ENCODE results near the gene VPS26A.

VPS26A gene

GRCh38 chr10:69179089-69179742 is 55.2 kb downstream of the VPS26A start:
- DNase-seq (ENCODE audit: low spot score), result peak; percentile 12

GRCh38 chr10:69179743-69180524 is 56.0 kb downstream of the VPS26A start, which contains the start of gene SUPV3L1:
Gene SUPV3L1 (plus strand): TSS chr10:69180234. CDS start chr10:69180292, 58 bp downstream.
- peak; percentile 95 for DNase-seq (ENCODE audit: low spot score)

- peak; percentile 4 for DNase-seq (ENCODE audit: low spot score)
Observed at GRCh38 chr10:69180525-69181204, 56.7 kb downstream of the VPS26A start.

GRCh38 chr10:69181433-69181832 is 57.5 kb downstream of the VPS26A start:
- no peak for DNase-seq (ENCODE audit: low spot score)

GRCh38 chr10:69182005-69182404 is 58.0 kb downstream of the VPS26A start:
- no peak for DNase-seq (ENCODE audit: low spot score)

GRCh38 chr10:69186524-69186923 is 62.5 kb downstream of the VPS26A start:
- no peak for DNase-seq (ENCODE audit: low spot score)

- no peak for DNase-seq (ENCODE audit: low spot score)
Observed at GRCh38 chr10:69201045-69201444, 77.1 kb downstream of the VPS26A start.

GRCh38 chr10:69202332-69202731 is 78.4 kb downstream of the VPS26A start:
- DNase-seq (ENCODE audit: low spot score), result no peak

GRCh38 chr10:69208761-69209160 is 84.8 kb downstream of the VPS26A start:
- DNase-seq (ENCODE audit: low spot score), result no peak

- no peak for DNase-seq (ENCODE audit: low spot score)
Observed at GRCh38 chr10:69209787-69210484, 86.0 kb downstream of the VPS26A start.

- DNase-seq (ENCODE audit: low spot score), result no peak
Observed at GRCh38 chr10:69211104-69211503, 87.1 kb downstream of the VPS26A start.

GRCh38 chr10:69211524-69211923 is 87.5 kb downstream of the VPS26A start:
- DNase-seq (ENCODE audit: low spot score), result no peak

- no peak for DNase-seq (ENCODE audit: low spot score)
Observed at GRCh38 chr10:69213591-69214311, 89.8 kb downstream of the VPS26A start.

GRCh38 chr10:69214666-69215131 is 90.7 kb downstream of the VPS26A start:
- DNase-seq (ENCODE audit: low spot score), result no peak

- no peak for DNase-seq (ENCODE audit: low spot score)
Observed at GRCh38 chr10:69215405-69216171, 91.6 kb downstream of the VPS26A start.

GRCh38 chr10:69216577-69217118 is 92.7 kb downstream of the VPS26A start:
- DNase-seq (ENCODE audit: low spot score), result no peak

GRCh38 chr10:69217119-69217754 is 93.3 kb downstream of the VPS26A start:
- no peak for DNase-seq (ENCODE audit: low spot score)

- no peak for DNase-seq (ENCODE audit: low spot score)
Observed at GRCh38 chr10:69218831-69219230, 94.9 kb downstream of the VPS26A start.

GRCh38 chr10:69220041-69220451 is 96.1 kb downstream of the VPS26A start, which contains the start of gene HKDC1:
Gene HKDC1 (plus strand): TSS chr10:69220332. CDS start chr10:69220436, 104 bp downstream.
- no peak for DNase-seq (ENCODE audit: low spot score)

GRCh38 chr10:69220507-69220906 is 96.5 kb downstream of the VPS26A start:
- no peak for DNase-seq (ENCODE audit: low spot score)

Measured in iPS-NIHi11 (cell line).